SK-N-SH treated with all-trans-retinoic acid at 6 μM for 48 hours (cell line): Measurements from ENCODE around the gene SNX21.

Experiments
- ATAC-seq: fragments of 200-7000 bp; cut with Tn5 transposase; 3 replicates; pipeline ENCODE4 v1.9.1; 2020; ENCODE audit warnings: mild to moderate bottlenecking, moderate library complexity
- BACH2 ChIP-seq: fragments of 250-450 bp; sonication (Bioruptor Pico); IDR thresholded peaks from 2 replicates; pipeline ENCODE4 v1.9.0; 2021; ENCODE audit warnings: mild to moderate bottlenecking, borderline replicate concordance
- CSDC2 ChIP-seq: fragments of 250-450 bp; sonication (Bioruptor Pico); IDR thresholded peaks from 2 replicates; pipeline ENCODE4 v1.5.0; 2020; ENCODE audit warnings: mild to moderate bottlenecking, moderate library complexity
- GLIS3 ChIP-seq: fragments of 250-450 bp; sonication (Bioruptor Pico); IDR thresholded peaks from 2 replicates; pipeline ENCODE4 v1.5.0; 2020; ENCODE audit warnings: mild to moderate bottlenecking, moderate library complexity
- ISL1 ChIP-seq: fragments of 250-450 bp; sonication (Bioruptor Pico); IDR thresholded peaks from 2 replicates; pipeline ENCODE4 v2.1.2; 2022; ENCODE audit warnings: mild to moderate bottlenecking, moderate library complexity
- OSR1 ChIP-seq: fragments of 250-450 bp; sonication (Bioruptor Pico); IDR thresholded peaks from 2 replicates; pipeline ENCODE4 v1.8.0; 2022; ENCODE audit warnings: moderate library complexity, mild to moderate bottlenecking, inconsistent platforms
- PPARA ChIP-seq: fragments of 250-450 bp; sonication (Bioruptor Pico); IDR thresholded peaks from 2 replicates; pipeline ENCODE4 v1.5.0; 2020; ENCODE audit warnings: mild to moderate bottlenecking, borderline replicate concordance
- RARB ChIP-seq: fragments of 250-450 bp; sonication (Bioruptor Pico); IDR thresholded peaks from 2 replicates; pipeline ENCODE4 v1.8.0; 2021; ENCODE audit warnings: mild to moderate bottlenecking, moderate library complexity
- SNAI2 ChIP-seq: fragments of 250-450 bp; sonication (Bioruptor Pico); IDR thresholded peaks from 2 replicates; pipeline ENCODE4 v1.5.0; 2020; ENCODE audit warnings: mild to moderate bottlenecking, moderate library complexity
- TCF4 ChIP-seq: fragments of 250-450 bp; sonication (Bioruptor Pico); IDR thresholded peaks from 2 replicates; pipeline ENCODE4 v1.8.0; 2021; ENCODE audit warnings: mild to moderate bottlenecking, moderate library complexity, borderline replicate concordance
- ZC3H10 ChIP-seq: fragments of 250-450 bp; sonication (Bioruptor Pico); IDR thresholded peaks from 2 replicates; pipeline ENCODE4 v1.5.1; 2021; ENCODE audit warnings: mild to moderate bottlenecking, moderate library complexity
- ZFP3 ChIP-seq: fragments of 250-450 bp; sonication (Bioruptor Pico); IDR thresholded peaks from 2 replicates; pipeline ENCODE4 v1.5.0; 2020; ENCODE audit warnings: mild to moderate bottlenecking, moderate library complexity
- ZFP30 ChIP-seq: fragments of 450-650 bp; formaldehyde crosslinking; IDR thresholded peaks from 2 replicates; pipeline ENCODE4 v1.5.0; 2022; ENCODE audit warnings: mild to moderate bottlenecking, moderate library complexity
- ZNF565 ChIP-seq: fragments of 450-650 bp; formaldehyde crosslinking; conservative IDR thresholded peaks from 2 replicates; pipeline ENCODE4 v1.5.0; 2020; ENCODE audit warnings: low read depth, mild to moderate bottlenecking, moderate library complexity
- ZNF70 ChIP-seq: fragments of 450-650 bp; formaldehyde crosslinking; IDR thresholded peaks from 2 replicates; pipeline ENCODE4 v1.5.0; 2020; ENCODE audit warnings: mild to moderate bottlenecking, moderate library complexity
- ZNF8 ChIP-seq: fragments of 450-650 bp; formaldehyde crosslinking; IDR thresholded peaks from 2 replicates; pipeline ENCODE4 v1.5.0; 2020; ENCODE audit warnings: mild to moderate bottlenecking, moderate library complexity
- TF ChIP-seq, protein P1 (sequence below): fragments of 250-450 bp; sonication (Bioruptor Pico); IDR thresholded peaks from 2 replicates; pipeline ENCODE4 v1.8.0; 2021; ENCODE audit warnings: low read depth, mild to moderate bottlenecking, moderate library complexity, borderline replicate concordance
- TF ChIP-seq, protein P2 (sequence below): fragments of 250-450 bp; sonication (Bioruptor Pico); IDR thresholded peaks from 2 replicates; pipeline ENCODE4 v1.5.0; 2020; ENCODE audit warnings: mild to moderate bottlenecking, moderate library complexity
- TF ChIP-seq, protein P3 (sequence below): fragments of 250-450 bp; sonication (Bioruptor Pico); IDR thresholded peaks from 2 replicates; pipeline ENCODE4 v1.5.1; 2020; ENCODE audit warnings: low read depth, mild to moderate bottlenecking, moderate library complexity
- TF ChIP-seq, protein P4 (sequence below): fragments of 250-450 bp; sonication (Bioruptor Pico); IDR thresholded peaks from 2 replicates; pipeline ENCODE4 v1.5.1; 2021; ENCODE audit warnings: mild to moderate bottlenecking, moderate library complexity
- TF ChIP-seq, protein P5 (sequence below): fragments of 250-450 bp; sonication (Bioruptor Pico); IDR thresholded peaks from 2 replicates; pipeline ENCODE4 v1.8.0; 2020; ENCODE audit warnings: mild to moderate bottlenecking, moderate library complexity, borderline replicate concordance

Gene SNX21

DNA sequence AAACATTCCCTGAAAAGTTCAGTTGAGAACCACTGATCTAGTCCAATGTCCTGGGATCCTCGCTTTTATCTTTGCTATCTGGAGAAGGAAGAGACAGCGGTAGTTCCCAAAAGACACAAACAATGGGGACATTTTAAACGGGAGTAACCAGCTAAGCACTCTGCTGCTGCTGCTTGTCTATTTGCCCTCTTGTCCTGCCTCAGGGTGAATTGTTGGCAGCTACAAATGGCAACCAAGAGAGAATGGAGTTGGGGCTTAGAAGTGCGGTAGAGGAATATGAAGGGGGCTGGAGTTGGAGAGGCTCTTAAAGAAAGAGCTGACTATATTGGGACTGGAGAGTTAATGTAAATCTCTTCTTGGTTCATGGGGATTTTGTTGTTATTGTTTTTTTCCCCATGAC lies 41.0 kb downstream of the SNX21 start:
- TF ChIP-seq ZC3H10, result no peak
- no peak for TF ChIP-seq OSR1 (CRISPR knock-in tag)
- no peak for TF ChIP-seq TCF4 (CRISPR knock-in tag)
- TF ChIP-seq, protein P1, sequence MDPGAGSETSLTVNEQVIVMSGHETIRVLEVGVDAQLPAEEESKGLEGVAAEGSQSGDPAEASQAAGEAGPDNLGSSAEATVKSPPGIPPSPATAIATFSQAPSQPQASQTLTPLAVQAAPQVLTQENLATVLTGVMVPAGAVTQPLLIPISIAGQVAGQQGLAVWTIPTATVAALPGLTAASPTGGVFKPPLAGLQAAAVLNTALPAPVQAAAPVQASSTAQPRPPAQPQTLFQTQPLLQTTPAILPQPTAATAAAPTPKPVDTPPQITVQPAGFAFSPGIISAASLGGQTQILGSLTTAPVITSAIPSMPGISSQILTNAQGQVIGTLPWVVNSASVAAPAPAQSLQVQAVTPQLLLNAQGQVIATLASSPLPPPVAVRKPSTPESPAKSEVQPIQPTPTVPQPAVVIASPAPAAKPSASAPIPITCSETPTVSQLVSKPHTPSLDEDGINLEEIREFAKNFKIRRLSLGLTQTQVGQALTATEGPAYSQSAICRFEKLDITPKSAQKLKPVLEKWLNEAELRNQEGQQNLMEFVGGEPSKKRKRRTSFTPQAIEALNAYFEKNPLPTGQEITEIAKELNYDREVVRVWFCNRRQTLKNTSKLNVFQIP (CRISPR knock-in tag), result no peak
- no peak for TF ChIP-seq GLIS3 (CRISPR knock-in tag)
- TF ChIP-seq, protein P2, sequence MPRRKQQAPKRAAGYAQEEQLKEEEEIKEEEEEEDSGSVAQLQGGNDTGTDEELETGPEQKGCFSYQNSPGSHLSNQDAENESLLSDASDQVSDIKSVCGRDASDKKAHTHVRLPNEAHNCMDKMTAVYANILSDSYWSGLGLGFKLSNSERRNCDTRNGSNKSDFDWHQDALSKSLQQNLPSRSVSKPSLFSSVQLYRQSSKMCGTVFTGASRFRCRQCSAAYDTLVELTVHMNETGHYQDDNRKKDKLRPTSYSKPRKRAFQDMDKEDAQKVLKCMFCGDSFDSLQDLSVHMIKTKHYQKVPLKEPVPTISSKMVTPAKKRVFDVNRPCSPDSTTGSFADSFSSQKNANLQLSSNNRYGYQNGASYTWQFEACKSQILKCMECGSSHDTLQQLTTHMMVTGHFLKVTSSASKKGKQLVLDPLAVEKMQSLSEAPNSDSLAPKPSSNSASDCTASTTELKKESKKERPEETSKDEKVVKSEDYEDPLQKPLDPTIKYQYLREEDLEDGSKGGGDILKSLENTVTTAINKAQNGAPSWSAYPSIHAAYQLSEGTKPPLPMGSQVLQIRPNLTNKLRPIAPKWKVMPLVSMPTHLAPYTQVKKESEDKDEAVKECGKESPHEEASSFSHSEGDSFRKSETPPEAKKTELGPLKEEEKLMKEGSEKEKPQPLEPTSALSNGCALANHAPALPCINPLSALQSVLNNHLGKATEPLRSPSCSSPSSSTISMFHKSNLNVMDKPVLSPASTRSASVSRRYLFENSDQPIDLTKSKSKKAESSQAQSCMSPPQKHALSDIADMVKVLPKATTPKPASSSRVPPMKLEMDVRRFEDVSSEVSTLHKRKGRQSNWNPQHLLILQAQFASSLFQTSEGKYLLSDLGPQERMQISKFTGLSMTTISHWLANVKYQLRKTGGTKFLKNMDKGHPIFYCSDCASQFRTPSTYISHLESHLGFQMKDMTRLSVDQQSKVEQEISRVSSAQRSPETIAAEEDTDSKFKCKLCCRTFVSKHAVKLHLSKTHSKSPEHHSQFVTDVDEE (CRISPR knock-in tag), result no peak
- TF ChIP-seq ZFP30 (CRISPR knock-in tag), result no peak
- TF ChIP-seq, protein P3, sequence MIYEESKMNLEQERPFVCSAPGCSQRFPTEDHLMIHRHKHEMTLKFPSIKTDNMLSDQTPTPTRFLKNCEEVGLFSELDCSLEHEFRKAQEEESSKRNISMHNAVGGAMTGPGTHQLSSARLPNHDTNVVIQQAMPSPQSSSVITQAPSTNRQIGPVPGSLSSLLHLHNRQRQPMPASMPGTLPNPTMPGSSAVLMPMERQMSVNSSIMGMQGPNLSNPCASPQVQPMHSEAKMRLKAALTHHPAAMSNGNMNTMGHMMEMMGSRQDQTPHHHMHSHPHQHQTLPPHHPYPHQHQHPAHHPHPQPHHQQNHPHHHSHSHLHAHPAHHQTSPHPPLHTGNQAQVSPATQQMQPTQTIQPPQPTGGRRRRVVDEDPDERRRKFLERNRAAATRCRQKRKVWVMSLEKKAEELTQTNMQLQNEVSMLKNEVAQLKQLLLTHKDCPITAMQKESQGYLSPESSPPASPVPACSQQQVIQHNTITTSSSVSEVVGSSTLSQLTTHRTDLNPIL, result no peak
- TF ChIP-seq, protein P4, sequence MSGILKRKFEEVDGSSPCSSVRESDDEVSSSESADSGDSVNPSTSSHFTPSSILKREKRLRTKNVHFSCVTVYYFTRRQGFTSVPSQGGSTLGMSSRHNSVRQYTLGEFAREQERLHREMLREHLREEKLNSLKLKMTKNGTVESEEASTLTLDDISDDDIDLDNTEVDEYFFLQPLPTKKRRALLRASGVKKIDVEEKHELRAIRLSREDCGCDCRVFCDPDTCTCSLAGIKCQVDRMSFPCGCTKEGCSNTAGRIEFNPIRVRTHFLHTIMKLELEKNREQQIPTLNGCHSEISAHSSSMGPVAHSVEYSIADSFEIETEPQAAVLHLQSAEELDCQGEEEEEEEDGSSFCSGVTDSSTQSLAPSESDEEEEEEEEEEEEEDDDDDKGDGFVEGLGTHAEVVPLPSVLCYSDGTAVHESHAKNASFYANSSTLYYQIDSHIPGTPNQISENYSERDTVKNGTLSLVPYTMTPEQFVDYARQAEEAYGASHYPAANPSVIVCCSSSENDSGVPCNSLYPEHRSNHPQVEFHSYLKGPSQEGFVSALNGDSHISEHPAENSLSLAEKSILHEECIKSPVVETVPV, result no peak
- TF ChIP-seq SNAI2, result no peak
- no peak for TF ChIP-seq ZFP3 (CRISPR knock-in tag)
- TF ChIP-seq RARB (CRISPR knock-in tag), result no peak
- no peak for TF ChIP-seq PPARA (CRISPR knock-in tag)
- no peak for TF ChIP-seq ZNF70 (CRISPR knock-in tag)
- TF ChIP-seq ZNF8 (CRISPR knock-in tag), result no peak
- ATAC-seq, result no peak

DNA sequence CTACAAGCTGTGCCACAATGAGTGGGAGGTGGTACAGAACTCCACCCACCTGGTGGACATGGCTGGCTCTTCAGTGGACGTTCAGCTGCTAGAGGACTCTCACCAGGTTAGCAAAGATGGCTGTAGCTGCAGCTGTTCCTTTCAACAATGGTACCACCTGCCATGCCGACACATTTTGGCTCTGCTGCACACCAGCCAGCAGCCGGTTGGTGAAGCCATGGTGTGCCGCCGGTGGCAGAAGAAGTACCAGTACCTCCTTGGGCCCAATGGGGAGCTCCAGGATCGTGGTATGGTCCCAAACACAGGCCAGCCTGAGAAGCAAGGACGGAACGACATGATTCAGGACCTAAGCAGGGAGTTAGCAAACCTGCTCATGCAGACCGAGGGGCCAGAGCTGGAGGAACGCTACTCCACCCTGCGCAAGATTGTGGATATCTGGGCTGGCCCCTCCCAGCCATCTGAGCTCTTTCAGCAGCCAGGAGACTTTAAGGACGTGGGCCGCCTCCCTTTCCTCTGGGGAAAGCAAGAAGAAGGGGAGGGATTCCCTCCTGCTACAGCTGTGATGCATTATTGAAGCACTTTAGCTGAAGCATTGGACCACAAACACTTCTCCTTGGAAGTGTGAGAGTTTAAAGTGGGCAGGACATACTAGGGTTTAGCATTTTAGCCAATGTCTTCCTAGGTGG lies 44.6 kb downstream of the SNX21 start:
- TF ChIP-seq ZC3H10 (no peak), ZFP3 (CRISPR knock-in tag) (no peak), ZNF565 (CRISPR knock-in tag) (no peak), BACH2 (CRISPR knock-in tag) (no peak), RARB (CRISPR knock-in tag) (no peak), OSR1 (CRISPR knock-in tag) (no peak), SNAI2 (no peak), ISL1 (no peak), GLIS3 (CRISPR knock-in tag) (no peak), PPARA (CRISPR knock-in tag) (no peak), ZNF70 (CRISPR knock-in tag) (no peak), TCF4 (CRISPR knock-in tag) (no peak), CSDC2 (CRISPR knock-in tag) (no peak), ZFP30 (CRISPR knock-in tag) (no peak)
- TF ChIP-seq, protein P3, result no peak
- TF ChIP-seq, protein P2 (CRISPR knock-in tag), result no peak
- TF ChIP-seq, protein P5, sequence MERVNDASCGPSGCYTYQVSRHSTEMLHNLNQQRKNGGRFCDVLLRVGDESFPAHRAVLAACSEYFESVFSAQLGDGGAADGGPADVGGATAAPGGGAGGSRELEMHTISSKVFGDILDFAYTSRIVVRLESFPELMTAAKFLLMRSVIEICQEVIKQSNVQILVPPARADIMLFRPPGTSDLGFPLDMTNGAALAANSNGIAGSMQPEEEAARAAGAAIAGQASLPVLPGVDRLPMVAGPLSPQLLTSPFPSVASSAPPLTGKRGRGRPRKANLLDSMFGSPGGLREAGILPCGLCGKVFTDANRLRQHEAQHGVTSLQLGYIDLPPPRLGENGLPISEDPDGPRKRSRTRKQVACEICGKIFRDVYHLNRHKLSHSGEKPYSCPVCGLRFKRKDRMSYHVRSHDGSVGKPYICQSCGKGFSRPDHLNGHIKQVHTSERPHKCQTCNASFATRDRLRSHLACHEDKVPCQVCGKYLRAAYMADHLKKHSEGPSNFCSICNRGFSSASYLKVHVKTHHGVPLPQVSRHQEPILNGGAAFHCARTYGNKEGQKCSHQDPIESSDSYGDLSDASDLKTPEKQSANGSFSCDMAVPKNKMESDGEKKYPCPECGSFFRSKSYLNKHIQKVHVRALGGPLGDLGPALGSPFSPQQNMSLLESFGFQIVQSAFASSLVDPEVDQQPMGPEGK, result no peak
- TF ChIP-seq, protein P1 (CRISPR knock-in tag), result no peak
- TF ChIP-seq, protein P4, result no peak
- TF ChIP-seq, all 23 proteins: peak for 0
- no peak for ATAC-seq
